ENCODE results near the gene DDX46. TPM values are rescaled to one million over a fixed set of nuclear protein-coding genes. Genes with fewer than 3 reads are reported as not detected.

Gene DDX46
- total and polyA plus RNA-seq, 3 donors from 2014 or later = 22.4 to 59.5 (median 53.0) TPM

DNA sequence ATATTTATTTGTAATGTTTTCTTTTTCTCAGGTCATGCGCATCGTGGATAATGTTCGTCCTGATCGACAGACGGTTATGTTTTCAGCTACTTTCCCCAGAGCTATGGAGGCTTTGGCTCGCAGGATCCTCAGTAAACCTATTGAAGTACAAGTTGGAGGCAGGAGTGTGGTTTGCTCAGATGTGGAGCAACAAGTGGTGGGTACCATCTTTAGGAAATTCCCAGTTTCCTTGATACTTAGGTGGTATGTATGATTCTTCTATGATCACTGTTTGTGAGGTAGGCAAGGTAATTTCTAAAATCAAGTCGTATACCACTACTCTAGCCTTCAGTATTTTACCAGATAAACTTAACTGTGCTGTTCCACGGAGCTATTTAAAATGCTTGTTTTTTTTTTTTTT, 36.2 kb downstream of the DDX46 start:
- WGBS, 2 donors = 93 to 96% methylated on average over 8 of the region's 8 CpGs
- intact Hi-C loops (cut with DNase I; ENCODE audit: low total_unique reads) = no loop called here
- H3K36me3 ChIP-seq (ENCODE audit: low read depth, missing control alignments) = no peaks in the 10 kb centered on the region

DNA sequence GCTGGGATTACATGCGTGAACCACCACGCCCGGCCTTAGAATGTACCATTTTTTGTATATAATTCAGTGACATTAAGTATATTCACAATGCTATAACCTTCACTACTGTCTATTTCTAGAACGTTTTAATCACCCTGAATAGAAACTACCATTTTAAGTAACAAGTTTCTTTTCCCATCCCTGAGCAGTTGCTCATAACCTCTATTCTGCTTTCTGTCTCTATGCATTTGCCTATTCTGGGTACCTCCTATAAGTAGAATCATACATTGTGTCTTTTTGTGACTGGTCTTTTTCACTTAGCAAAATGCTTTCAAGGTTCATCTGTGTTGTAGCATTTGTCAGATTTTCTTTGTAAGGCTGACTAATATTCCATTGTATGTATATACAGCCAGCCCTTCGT, 39.9 kb downstream of the DDX46 start:
- no peaks in the 10 kb centered on the region for H3K4me1 ChIP-seq
- intact Hi-C loops (cut with DNase I; ENCODE audit: low total_unique reads) = no loop called here
- DNase-seq = no peak
- no peaks in the 10 kb centered on the region for H3K27me3 ChIP-seq
- no peak overlapping the region for H3K4me3 ChIP-seq
- H3K36me3 ChIP-seq (ENCODE audit: low read depth, missing control alignments) = no peaks in the 10 kb centered on the region
- no peaks in the 10 kb centered on the region for H3K9me3 ChIP-seq
- TF ChIP-seq, protein P1, sequence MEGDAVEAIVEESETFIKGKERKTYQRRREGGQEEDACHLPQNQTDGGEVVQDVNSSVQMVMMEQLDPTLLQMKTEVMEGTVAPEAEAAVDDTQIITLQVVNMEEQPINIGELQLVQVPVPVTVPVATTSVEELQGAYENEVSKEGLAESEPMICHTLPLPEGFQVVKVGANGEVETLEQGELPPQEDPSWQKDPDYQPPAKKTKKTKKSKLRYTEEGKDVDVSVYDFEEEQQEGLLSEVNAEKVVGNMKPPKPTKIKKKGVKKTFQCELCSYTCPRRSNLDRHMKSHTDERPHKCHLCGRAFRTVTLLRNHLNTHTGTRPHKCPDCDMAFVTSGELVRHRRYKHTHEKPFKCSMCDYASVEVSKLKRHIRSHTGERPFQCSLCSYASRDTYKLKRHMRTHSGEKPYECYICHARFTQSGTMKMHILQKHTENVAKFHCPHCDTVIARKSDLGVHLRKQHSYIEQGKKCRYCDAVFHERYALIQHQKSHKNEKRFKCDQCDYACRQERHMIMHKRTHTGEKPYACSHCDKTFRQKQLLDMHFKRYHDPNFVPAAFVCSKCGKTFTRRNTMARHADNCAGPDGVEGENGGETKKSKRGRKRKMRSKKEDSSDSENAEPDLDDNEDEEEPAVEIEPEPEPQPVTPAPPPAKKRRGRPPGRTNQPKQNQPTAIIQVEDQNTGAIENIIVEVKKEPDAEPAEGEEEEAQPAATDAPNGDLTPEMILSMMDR (IDR thresholded peaks at IDR 0.05) = no peak
- TF ChIP-seq POLR2A (IDR thresholded peaks at IDR 0.05) = no peak
- no peak overlapping the region for H3K27ac ChIP-seq
- WGBS, 2 donors = 86 to 87% methylated on average over 5 of the region's 5 CpGs

More for the DNA sequence above, 36.2 kb downstream of the DDX46 start:
- H3K4me1 ChIP-seq = no peaks in the 10 kb centered on the region
- H3K27me3 ChIP-seq = no peaks in the 10 kb centered on the region
- H3K27ac ChIP-seq = no peak overlapping the region
- no peak for TF ChIP-seq POLR2A (IDR thresholded peaks at IDR 0.05)
- TF ChIP-seq, protein P1 (IDR thresholded peaks at IDR 0.05) = no peak
- no peak for DNase-seq
- no peaks in the 10 kb centered on the region for H3K9me3 ChIP-seq
- no peak overlapping the region for H3K4me3 ChIP-seq

DNA sequence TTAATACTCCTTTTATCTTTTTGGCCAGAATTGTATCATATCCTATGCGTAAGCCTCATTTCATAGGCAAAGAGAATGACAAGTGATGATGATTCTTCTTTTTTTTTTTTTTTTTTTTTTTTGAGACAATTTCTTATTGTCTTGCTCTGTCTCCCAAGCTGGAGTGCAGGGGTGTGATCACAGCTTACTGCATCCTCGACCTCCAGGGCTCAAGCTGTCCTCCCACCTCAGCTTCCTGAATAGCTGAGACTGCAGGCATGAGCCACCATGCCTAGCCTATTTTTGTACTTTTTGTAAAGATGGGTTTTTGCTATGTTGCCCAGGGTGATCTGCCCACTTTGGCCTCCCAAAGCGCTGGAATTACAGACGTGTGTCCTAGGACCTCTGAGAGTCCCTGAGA, 45.2 kb downstream of the DDX46 start:
- H3K27me3 ChIP-seq = no peaks in the 10 kb centered on the region
- TF ChIP-seq, protein P1 (IDR thresholded peaks at IDR 0.05) = no peak
- H3K4me1 ChIP-seq = no peaks in the 10 kb centered on the region
- intact Hi-C loops (cut with DNase I; ENCODE audit: low total_unique reads) = no loop called here
- no peak overlapping the region for H3K4me3 ChIP-seq
- H3K36me3 ChIP-seq (ENCODE audit: low read depth, missing control alignments) = no peaks in the 10 kb centered on the region
- H3K9me3 ChIP-seq = no peaks in the 10 kb centered on the region
- 81 to 91% methylated on average over 3 to 4 of the region's 4 CpGs for WGBS, 2 donors
- DNase-seq = no peak
- no peak overlapping the region for H3K27ac ChIP-seq

DNA sequence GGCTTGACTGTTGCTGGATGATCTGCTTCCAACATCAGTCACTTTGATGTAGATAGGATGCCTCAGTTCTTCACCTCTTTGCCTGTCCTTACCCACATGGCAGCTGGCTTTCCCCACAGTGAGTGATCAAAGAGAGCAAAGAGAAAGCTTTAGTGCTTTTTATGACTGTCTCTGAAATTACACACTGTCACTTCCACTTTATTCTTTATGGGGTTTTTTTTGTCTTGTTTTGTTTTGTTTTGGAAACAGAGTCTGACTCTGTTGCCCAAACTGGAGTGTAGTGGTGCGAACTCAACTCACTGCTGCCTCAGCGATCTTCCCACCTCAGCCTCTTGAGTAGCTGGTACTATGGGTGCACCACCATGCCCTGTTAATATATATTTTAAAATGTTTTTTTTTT, 54.8 kb downstream of the DDX46 start:
- H3K4me3 ChIP-seq = no peak overlapping the region
- no peaks in the 10 kb centered on the region for H3K9me3 ChIP-seq
- WGBS, 2 donors = 96 to 100% methylated on average over 2 of the region's 2 CpGs
- intact Hi-C loops (cut with DNase I; ENCODE audit: low total_unique reads) = no loop called here
- TF ChIP-seq, protein P1 (IDR thresholded peaks at IDR 0.05) = no peak
- TF ChIP-seq POLR2A (IDR thresholded peaks at IDR 0.05) = no peak
- H3K27ac ChIP-seq = no peak overlapping the region
- H3K4me1 ChIP-seq = no peaks in the 10 kb centered on the region
- H3K27me3 ChIP-seq = no peaks in the 10 kb centered on the region
- H3K36me3 ChIP-seq (ENCODE audit: low read depth, missing control alignments) = no peaks in the 10 kb centered on the region
- DNase-seq = no peak

DNA sequence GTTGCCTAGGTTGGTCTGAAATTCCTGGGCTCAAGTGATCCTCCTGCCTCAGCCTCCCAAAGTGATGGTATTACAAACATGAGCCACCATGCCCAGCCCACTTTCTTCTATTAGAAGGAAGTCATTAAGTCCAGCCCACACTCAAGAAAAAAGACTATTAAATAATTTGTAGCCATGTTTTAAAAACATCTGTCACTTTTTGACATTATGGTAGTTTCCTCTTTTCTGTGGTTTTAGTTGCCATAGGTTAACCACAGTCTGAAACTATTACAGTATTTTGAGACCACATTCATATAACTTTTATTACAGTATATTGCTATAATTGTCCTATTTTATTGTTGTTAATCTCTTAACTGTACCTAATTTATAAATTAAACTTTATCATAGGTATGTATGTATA, 55.2 kb downstream of the DDX46 start:
- no peaks in the 10 kb centered on the region for H3K36me3 ChIP-seq (ENCODE audit: low read depth, missing control alignments)
- H3K4me3 ChIP-seq = no peak overlapping the region
- no peaks in the 10 kb centered on the region for H3K27me3 ChIP-seq
- TF ChIP-seq, protein P1 (IDR thresholded peaks at IDR 0.05) = no peak
- TF ChIP-seq POLR2A (IDR thresholded peaks at IDR 0.05) = no peak
- DNase-seq = no peak
- H3K9me3 ChIP-seq = no peaks in the 10 kb centered on the region
- no peak overlapping the region for H3K27ac ChIP-seq
- H3K4me1 ChIP-seq = no peaks in the 10 kb centered on the region
- intact Hi-C loops (cut with DNase I; ENCODE audit: low total_unique reads) = no loop called here

Measured in testis (tissue), 3 donors.